ENCODE measurements around the gene LMBR1L. TPM values are rescaled to one million over a fixed set of nuclear protein-coding genes. Genes with fewer than 3 reads are reported as not detected.

Gene LMBR1L
- polyA plus RNA-seq, 1 donor from 2014 or later: 37.3 TPM

Other genes with a start within 250 kb of the LMBR1L start
- 2.6 TPM for gene RND1, start 245.0 kb downstream of the LMBR1L start, polyA plus RNA-seq
- gene FKBP11, start 185.4 kb downstream of the LMBR1L start, polyA plus RNA-seq: 88.9 TPM
- gene ARF3, start 153.4 kb downstream of the LMBR1L start, polyA plus RNA-seq: 20.2 TPM
- gene WNT10B, start 139.1 kb downstream of the LMBR1L start, polyA plus RNA-seq: not detected
- gene WNT1, start 132.5 kb downstream of the LMBR1L start, polyA plus RNA-seq: 0.19 TPM
- not detected for gene DDN, start 111.5 kb downstream of the LMBR1L start, polyA plus RNA-seq
- gene PRKAG1, start 92.1 kb downstream of the LMBR1L start, polyA plus RNA-seq: 45.6 TPM
- gene KMT2D, start 50.1 kb downstream of the LMBR1L start, polyA plus RNA-seq: 19.7 TPM
- 3.2 TPM for gene RHEBL1, start 40.9 kb downstream of the LMBR1L start, polyA plus RNA-seq
- not detected for gene DHH, start 16.0 kb downstream of the LMBR1L start, polyA plus RNA-seq
- gene TUBA1B, start 20.5 kb upstream of the LMBR1L start, polyA plus RNA-seq: 396 TPM
- gene TUBA1A, start 78.2 kb upstream of the LMBR1L start, polyA plus RNA-seq: 286 TPM
- gene TUBA1C, start 154.2 kb upstream of the LMBR1L start, polyA plus RNA-seq: 41.4 TPM
- gene PRPH, start 184.3 kb upstream of the LMBR1L start, polyA plus RNA-seq: not detected
- not detected for gene TROAP, start 212.4 kb upstream of the LMBR1L start, polyA plus RNA-seq
- not detected for gene C1QL4, start 226.3 kb upstream of the LMBR1L start, polyA plus RNA-seq
- gene DNAJC22, start 236.0 kb upstream of the LMBR1L start, polyA plus RNA-seq: not detected

Data from IgD-negative memory B cell (primary cell).